Osteoblast (primary cell): ENCODE measurements around the gene GADD45G. TPM values are rescaled to one million over a fixed set of nuclear protein-coding genes. Genes with fewer than 3 reads are reported as not detected.

Experiments used
- DNase-seq: peaks from one replicate; pipeline ENCODE4 v3.0.0; 2011; ENCODE audit warnings: low spot score, mixed read lengths; ENCODE audit not compliant: insufficient read length; ENCODE audit errors: missing footprints
- H2AFZ ChIP-seq: 2 replicates; pipeline ENCODE4 v1.6.0; 2011; ENCODE audit warnings: mild to moderate bottlenecking, low read length
- H3K27ac ChIP-seq: 2 replicates; pipeline ENCODE4 v1.5.1; 2011; ENCODE audit warnings: mild to moderate bottlenecking, low read depth, low read length, moderate library complexity
- H3K27me3 ChIP-seq: 2 replicates; pipeline ENCODE4 v1.6.0; 2012; ENCODE audit warnings: mild to moderate bottlenecking, control low read depth, inconsistent platforms, low read length, moderate library complexity; ENCODE audit not compliant: insufficient read depth
- H3K36me3 ChIP-seq: 2 replicates; pipeline ENCODE4 v1.5.1; 2011; ENCODE audit warnings: mild to moderate bottlenecking, low read length, control low read depth, moderate library complexity; ENCODE audit not compliant: insufficient read depth
- H3K4me1 ChIP-seq: 2 replicates; pipeline ENCODE4 v1.5.1; 2011; ENCODE audit warnings: mild to moderate bottlenecking, low read length, control low read depth, moderate library complexity; ENCODE audit not compliant: insufficient read depth
- H3K4me2 ChIP-seq: 2 replicates; pipeline ENCODE4 v1.6.0; 2011; ENCODE audit warnings: mild to moderate bottlenecking, low read length; ENCODE audit not compliant: insufficient read depth
- H3K4me3 ChIP-seq: fragments of 200-600 bp; sonication (generic); 3 replicates; pipeline ENCODE4 v1.5.1; 2012; ENCODE audit warnings: mild to moderate bottlenecking, low read length, inconsistent platforms; ENCODE audit not compliant: insufficient read depth
- H3K79me2 ChIP-seq: 2 replicates; pipeline ENCODE4 v1.6.0; 2012; ENCODE audit warnings: mild to moderate bottlenecking, low read length, control low read depth, inconsistent platforms; ENCODE audit not compliant: insufficient read depth
- H3K9me3 ChIP-seq: 2 replicates; pipeline ENCODE4 v1.5.1; 2011; ENCODE audit warnings: low read depth, low read length, control low read depth
- H4K20me1 ChIP-seq: 2 replicates; pipeline ENCODE4 v1.6.0; 2012; ENCODE audit warnings: mild to moderate bottlenecking, low read length, control low read depth; ENCODE audit not compliant: insufficient read depth
- CTCF ChIP-seq: IDR thresholded peaks from 2 replicates; pipeline ENCODE4 v1.5.1; 2011; ENCODE audit warnings: mild to moderate bottlenecking, low read depth, low read length, moderate library complexity; ENCODE audit errors: extremely low read depth
- total RNA-seq: library from RNA; depleted of rRNA; stranded (reverse); fragments of >200 nt; gene quantifications from 2 replicates; pipeline ENCODE4 v1.2.3, GENCODE V29; 2012

Gene GADD45G, protein sequence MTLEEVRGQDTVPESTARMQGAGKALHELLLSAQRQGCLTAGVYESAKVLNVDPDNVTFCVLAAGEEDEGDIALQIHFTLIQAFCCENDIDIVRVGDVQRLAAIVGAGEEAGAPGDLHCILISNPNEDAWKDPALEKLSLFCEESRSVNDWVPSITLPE
- under 0.01 and 0.88 TPM in 2 replicates for total RNA-seq

GRCh38 chr9:89604729-89605464 lies at the start of gene GADD45G:
Gene GADD45G, plus strand, starts transcription at chr9:89605012. Its CDS starts 110 bp downstream, at chr9:89605122.
- no peak within 1 kb of the TSS for H3K27ac ChIP-seq

DNA sequence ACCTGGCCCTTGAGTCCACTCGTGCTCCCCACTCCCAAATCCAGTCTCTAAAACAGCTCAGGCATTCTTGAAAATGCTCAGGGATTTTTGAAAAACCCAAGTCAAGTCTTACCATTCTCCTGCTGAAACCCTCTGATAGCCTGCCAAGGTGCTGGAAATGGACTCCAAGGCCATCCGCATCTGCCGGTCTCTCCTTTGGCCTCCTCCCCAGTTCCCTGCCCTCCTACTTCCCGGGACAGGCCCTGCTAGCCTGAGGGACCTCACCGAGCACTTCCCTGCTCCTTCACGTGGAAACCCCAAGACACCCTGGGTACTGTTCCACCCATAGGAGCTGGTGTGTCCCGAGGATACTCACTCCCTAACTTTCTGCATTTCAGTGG lies 49.8 kb upstream of the GADD45G start:
- Histone ChIP-seq H2AFZ (no peak overlapping the region), H3K79me2 (no peaks in the 10 kb centered on the region), H3K4me1 (peaks cover 9% of the 10 kb centered on the region), H3K27ac (no peak overlapping the region), H3K27me3 (peaks cover 17% of the 10 kb centered on the region), H3K36me3 (no peaks in the 10 kb centered on the region), H4K20me1 (no peaks in the 10 kb centered on the region), H3K4me3 (no peak overlapping the region), H3K4me2 (no peak overlapping the region), H3K9me3 (no peaks in the 10 kb centered on the region)
- no peak for DNase-seq
- no peak for TF ChIP-seq CTCF

More at GRCh38 chr9:89604729-89605464, at the start of gene GADD45G:
- Histone ChIP-seq H3K4me2 (peak within 1 kb of the TSS; percentile 75), H2AFZ (peak within 1 kb of the TSS; percentile 56), H3K4me3 (peak within 1 kb of the TSS; percentile 65), H4K20me1 (no peaks in the 10 kb centered on the region), H3K4me1 (peaks cover 8% of the 10 kb centered on the region), H3K9me3 (no peaks in the 10 kb centered on the region), H3K36me3 (no peaks in the 10 kb centered on the region), H3K27me3 (peaks cover 26% of the 10 kb centered on the region), H3K79me2 (no peaks in the 10 kb centered on the region)
- DNase-seq, result peak; percentile 94
- no peak for TF ChIP-seq CTCF

DNA sequence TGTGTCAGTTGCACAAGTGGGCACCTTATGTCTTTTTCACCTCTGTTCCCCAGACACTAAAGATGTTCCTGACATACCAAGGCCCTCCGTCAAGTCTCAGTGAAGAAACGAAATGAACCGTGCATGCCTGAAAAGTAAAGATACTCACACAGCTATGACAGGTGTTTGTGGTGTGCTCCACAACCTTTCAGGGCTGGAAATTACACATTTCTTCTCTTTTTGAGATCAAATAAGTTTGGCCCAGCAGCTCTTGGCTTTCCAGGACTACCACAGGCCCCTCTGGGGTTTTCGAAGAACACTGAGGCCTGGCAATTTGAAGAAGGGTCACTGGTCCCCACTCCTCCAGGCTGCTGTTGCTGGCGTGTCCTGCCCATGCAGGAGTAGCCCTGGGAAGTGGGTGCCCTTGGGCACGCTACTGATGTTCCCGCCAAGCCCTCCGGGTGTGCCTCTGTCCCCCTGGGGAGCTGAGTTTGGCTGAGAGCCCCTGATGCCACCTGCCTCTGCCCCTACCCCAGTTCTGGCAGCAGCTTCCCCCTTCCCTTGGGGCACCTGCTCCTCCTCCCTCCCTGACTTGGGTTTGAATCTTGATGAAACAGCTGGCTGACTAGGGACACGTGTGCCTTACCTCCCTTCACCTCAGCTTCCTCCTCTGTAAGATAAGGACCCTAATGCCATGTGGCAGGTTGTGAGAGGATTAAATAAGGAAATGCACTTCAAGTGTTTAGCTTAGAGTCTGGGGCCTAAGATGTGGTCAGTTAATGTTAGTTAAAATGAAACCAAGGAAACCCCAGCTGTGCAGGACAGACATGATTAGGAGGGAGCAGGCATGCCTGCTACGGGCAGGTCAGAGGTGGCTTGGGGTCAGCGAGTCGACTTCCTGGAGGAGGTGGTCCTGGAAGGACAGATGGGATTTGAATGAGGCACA lies 49.1 kb upstream of the GADD45G start:
- no peak for TF ChIP-seq CTCF
- Histone ChIP-seq H3K27ac (no peak overlapping the region), H2AFZ (no peak overlapping the region), H3K36me3 (no peaks in the 10 kb centered on the region), H3K9me3 (no peaks in the 10 kb centered on the region), H3K27me3 (peaks cover 17% of the 10 kb centered on the region), H3K4me2 (peak overlapping the region; percentile 74), H3K4me1 (peaks cover 9% of the 10 kb centered on the region), H3K4me3 (no peak overlapping the region), H4K20me1 (no peaks in the 10 kb centered on the region), H3K79me2 (no peaks in the 10 kb centered on the region)
- no peak for DNase-seq
